Measurements from ENCODE around the gene LPA.
"Not testable (repeated sequence)": the region's sequence is repeated elsewhere in the genome, so short reads cannot be mapped to it uniquely, and the experiment has no call there.

DNA sequence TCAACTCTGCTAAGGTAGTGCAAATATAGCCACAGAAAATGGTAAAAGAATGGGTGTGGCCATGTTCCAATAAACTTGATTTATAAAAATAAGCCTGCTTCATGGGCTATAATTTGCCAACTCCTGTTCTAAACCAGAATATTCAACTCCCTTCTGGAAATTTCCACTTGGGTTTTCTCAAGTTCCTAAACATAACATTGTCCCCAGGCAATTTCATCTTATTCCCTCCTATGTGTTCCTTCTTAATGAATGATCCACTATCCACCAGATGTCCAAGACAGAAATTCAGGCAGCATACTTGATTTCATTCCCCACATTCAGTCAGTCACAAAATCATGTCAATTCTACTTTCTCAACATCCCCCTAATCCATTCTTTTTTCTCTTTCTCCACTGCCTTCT lies 30.9 kb upstream of the LPA start:
- TF ChIP-seq, protein P1, sequence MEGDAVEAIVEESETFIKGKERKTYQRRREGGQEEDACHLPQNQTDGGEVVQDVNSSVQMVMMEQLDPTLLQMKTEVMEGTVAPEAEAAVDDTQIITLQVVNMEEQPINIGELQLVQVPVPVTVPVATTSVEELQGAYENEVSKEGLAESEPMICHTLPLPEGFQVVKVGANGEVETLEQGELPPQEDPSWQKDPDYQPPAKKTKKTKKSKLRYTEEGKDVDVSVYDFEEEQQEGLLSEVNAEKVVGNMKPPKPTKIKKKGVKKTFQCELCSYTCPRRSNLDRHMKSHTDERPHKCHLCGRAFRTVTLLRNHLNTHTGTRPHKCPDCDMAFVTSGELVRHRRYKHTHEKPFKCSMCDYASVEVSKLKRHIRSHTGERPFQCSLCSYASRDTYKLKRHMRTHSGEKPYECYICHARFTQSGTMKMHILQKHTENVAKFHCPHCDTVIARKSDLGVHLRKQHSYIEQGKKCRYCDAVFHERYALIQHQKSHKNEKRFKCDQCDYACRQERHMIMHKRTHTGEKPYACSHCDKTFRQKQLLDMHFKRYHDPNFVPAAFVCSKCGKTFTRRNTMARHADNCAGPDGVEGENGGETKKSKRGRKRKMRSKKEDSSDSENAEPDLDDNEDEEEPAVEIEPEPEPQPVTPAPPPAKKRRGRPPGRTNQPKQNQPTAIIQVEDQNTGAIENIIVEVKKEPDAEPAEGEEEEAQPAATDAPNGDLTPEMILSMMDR (IDR thresholded peaks at IDR 0.05), result not testable (repeated sequence)
- TF ChIP-seq POLR2A (IDR thresholded peaks at IDR 0.05), result not testable (repeated sequence)

All from uterus (tissue), 2 donors.